Measurements from ENCODE around the gene TMEM267.
A peak's percentile ranks its signal among the peaks of the same experiment; 100 is the strongest.
"Not testable (repeated sequence)": the region's sequence is repeated elsewhere in the genome, so short reads cannot be mapped to it uniquely, and the experiment has no call there.

Gene TMEM267

GRCh38 chr5:43441575-43441974 lies 42.1 kb downstream of the TMEM267 start:
- not testable (repeated sequence) for DNase-seq

GRCh38 chr5:43437062-43437660 lies 46.5 kb downstream of the TMEM267 start:
- no peak for DNase-seq

- DNase-seq: no peak
These were observed 50.3 kb downstream of the TMEM267 start for GRCh38 chr5:43433382-43433781.

GRCh38 chr5:43432486-43433375 lies 50.9 kb downstream of the TMEM267 start:
- no peak for DNase-seq

GRCh38 chr5:43429706-43430105 lies 54.0 kb downstream of the TMEM267 start:
- no peak for DNase-seq

GRCh38 chr5:43429016-43429415 lies 54.6 kb downstream of the TMEM267 start:
- DNase-seq: no peak

GRCh38 chr5:43427306-43427705 lies 56.4 kb downstream of the TMEM267 start:
- no peak for DNase-seq

GRCh38 chr5:43425983-43426382 lies 57.7 kb downstream of the TMEM267 start:
- DNase-seq: no peak

GRCh38 chr5:43423086-43423485 lies 60.6 kb downstream of the TMEM267 start:
- DNase-seq: not testable (repeated sequence)

GRCh38 chr5:43422143-43422542 lies 61.5 kb downstream of the TMEM267 start:
- no peak for DNase-seq

- no peak for DNase-seq
These were observed 62.1 kb downstream of the TMEM267 start for GRCh38 chr5:43421450-43422133.

- no peak for DNase-seq
These were observed 63.4 kb downstream of the TMEM267 start for GRCh38 chr5:43420241-43420640.

GRCh38 chr5:43418561-43418960 lies 65.1 kb downstream of the TMEM267 start:
- DNase-seq: no peak

- peak; percentile 71 for DNase-seq
These were observed 66.8 kb downstream of the TMEM267 start for GRCh38 chr5:43416803-43417394.

GRCh38 chr5:43415935-43416802 lies 67.5 kb downstream of the TMEM267 start:
- no peak for DNase-seq

- no peak for DNase-seq
These were observed 69.7 kb downstream of the TMEM267 start for GRCh38 chr5:43413966-43414365.

GRCh38 chr5:43412644-43413043 lies 71.0 kb downstream of the TMEM267 start:
- no peak for DNase-seq

- no peak for DNase-seq
These were observed 71.5 kb downstream of the TMEM267 start, which contains the start of gene CCL28 for GRCh38 chr5:43412156-43412555. Gene CCL28 (minus strand): TSS chr5:43412391. CDS start chr5:43412316, 75 bp downstream.

- no peak for DNase-seq
These were observed 72.2 kb downstream of the TMEM267 start for GRCh38 chr5:43411495-43411894.

- DNase-seq: no peak
These were observed 73.3 kb downstream of the TMEM267 start for GRCh38 chr5:43410414-43410813.

GRCh38 chr5:43409809-43410271 lies 73.8 kb downstream of the TMEM267 start:
- no peak for DNase-seq

GRCh38 chr5:43402524-43403066 lies 81.1 kb downstream of the TMEM267 start:
- DNase-seq: not testable (repeated sequence)
